ENCODE results near the gene MMP15.

MMP15 gene

DNA sequence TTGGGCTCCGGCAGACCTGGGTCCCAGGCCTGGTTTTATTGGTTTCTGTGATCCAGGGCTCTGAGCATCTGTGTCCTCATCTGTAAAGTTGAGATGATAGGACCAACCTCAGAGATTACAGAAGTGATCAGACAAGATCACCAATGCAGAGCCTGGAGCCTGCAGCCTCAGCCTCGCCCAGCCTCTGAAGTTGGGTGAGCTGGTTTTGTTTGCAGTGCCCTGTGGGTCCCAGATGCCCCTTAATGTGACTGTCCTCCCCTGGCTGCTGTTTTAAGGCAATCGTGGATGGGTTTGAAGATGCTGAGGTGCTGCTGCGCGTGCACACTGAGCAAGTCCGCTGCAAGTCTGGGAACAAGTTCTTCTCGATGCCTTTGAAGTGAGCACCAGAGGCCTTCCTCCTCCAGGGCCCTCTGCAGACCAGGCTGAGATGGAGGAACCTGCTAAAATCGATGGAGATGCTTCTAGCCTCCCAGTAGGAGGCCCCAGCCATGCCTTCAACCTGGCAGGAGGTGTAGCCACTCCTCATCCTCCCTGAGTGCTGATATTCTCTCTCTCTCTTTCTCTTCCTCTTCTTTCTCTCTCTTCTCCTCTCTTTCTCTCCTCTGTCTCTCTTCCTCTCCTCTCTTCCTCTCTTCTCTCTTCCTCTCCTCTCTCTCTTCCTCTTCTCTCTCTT is 5.6 kb upstream of the MMP15 start:
- no peak for DNase-seq (ENCODE audit: low read depth)

DNA sequence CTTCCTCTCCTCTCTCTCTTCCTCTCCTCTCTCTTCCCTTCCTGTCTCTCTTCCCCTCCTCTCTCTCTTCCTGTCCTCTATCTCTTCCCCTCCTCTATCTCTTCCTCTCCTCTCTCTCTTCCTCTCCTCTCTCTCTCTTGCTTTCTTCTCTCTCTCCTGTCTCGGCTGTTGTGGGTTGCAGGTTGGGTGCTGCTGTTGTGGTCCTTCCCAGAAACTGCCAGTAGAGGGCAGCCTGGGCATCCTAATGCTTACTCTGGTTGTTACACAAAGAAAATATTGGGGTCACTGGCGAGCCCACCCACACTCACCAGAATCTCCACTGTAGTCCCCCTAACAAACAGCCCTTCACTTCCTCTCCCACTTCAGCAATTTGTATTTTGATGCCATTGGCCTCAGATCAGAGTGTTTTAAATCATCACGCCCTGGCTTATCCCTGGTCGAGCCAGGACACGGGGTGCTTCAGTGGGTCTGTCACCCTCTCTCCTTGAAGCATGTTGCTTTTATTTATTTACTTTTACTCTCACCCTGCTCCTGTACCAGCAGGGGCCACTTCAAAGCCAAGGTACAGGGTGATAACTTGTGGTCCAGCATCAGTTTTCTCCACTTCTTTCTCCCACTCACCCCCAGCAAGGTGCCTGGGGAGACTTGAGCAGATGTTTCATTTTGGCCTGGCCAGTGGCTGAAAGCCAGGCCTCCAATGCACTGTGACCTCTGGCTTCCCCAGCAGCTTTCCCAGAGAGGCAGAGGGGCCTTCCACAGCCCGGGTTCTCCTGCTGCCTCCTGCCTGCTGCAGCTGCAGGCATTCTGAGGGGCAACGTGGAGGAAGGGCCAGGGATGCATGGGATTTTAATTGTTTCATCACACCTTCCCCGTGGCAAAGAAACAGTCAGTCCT is 4.7 kb upstream of the MMP15 start:
- no peak for DNase-seq (ENCODE audit: low read depth)

DNA sequence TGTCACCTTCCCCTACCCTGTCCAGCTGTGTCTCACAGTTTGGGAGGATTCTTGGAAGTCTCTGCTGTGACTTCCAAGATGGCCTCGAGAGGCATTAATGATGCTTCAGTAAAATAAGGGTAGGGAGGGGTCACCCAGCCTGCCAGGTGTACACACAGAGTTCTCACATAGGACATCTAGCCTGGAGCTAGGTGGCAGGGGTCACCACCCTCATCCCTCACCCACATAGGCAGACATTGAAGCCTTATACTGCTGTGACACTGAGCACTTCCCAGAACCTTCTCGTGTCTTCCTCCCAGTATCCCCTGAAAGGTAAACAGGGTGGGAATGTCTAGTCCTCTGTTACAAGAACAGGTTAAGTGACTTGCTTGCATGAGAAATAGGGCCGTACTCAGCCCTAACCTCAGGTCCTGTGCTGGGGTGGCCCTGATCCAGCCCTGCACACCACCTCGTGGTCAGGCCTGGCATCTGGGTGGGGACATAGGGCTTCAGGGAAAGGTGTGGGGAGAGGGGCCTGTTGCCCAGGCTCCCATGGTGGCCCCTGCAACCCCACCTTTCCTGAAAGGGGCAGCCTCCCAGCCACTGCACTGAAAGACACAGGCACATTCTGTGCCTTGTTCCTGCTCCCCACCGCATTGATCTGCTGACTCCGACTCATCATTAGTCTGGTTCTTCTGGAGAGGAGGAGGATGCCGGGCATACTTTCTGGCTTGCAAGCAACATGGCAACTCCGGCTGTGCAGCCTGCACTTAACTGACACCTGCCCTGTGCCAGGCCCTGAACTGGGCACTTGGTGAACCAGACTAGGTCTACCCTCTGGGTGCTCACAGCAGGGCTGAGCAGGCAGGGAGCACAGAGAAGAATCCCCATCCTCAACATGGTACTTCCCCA is 3.6 kb upstream of the MMP15 start:
- no peak for DNase-seq (ENCODE audit: low read depth)

DNA sequence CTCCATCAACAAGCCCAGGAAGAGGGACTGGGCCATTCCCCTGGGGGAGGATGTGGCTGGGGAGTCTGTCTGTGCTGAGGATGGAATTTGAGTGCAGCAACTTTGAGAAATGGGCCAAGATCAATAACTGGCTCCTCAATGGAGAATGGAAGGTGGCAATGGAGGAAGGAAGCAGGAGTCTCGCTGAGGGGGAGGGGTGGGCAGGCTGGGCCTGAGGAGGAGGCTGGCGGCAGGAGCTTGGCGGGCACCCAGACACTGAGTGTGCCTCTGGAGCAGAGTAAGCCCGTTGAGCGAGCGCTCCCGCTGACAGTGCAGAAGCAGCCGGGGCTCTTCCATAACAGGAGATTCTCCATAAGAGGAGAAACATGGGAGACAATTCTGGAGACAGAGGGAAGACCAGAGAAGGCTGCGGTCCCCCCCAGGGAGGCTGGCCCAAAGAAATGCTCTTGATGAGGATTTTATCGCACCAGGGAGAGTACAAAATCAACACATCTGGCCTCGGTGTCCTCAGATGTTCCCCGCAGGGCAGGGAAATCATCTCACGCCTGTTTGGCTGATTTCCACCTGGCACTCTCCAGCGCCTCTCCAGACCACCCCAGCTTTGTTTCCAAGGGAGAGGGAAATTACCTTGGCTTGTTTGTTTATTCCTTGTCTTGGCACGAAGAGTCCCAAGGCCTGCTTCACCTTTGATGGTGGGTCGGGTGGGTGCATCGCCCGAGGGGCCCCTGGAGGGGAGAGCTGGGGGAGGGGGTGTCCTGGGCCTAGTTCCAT is 2.8 kb upstream of the MMP15 start:
- DNase-seq (ENCODE audit: low read depth) = no peak

DNA sequence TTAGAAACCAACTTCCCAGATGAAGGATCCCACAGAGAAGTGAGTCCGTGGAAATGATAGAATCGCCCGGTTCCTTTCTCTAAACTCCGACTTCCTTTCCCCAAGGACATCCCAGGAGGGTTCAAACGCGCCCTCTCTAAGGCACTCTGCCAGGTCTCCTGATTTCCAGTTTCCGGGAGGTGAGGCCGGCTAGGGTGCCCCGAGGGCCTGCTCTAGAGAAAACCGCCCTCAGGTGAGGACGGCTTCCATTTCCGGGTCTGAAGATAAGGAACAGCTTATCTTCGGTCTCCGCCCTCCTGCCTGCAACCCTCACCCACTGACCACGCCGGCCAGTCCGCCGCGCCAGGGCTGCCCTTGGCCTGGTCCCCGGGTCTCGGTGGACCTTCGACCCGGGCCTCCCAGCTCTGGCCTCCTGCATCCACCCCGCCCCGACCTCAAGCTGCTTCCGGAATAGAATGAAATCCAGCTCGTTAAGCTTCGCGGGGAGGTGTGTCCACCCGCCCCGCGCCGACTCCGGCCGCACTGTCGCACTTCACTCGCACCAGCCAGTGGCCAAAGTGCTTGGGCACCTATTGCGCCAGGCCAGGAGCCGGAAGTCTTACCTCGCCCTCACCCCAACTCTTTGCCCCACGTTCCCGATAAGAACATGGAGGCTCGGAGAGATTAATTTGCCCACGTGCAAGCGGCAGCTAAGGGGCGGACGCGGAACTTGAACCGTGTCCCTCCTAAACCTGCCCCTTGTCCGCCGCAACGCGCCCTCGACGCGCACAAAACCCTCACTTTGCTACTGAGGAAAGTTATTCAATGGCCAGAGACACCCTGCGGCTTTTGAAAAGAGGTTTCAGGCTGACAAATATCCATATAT is 836 bp upstream of the MMP15 start:
- DNase-seq (ENCODE audit: low read depth) = no peak

DNA sequence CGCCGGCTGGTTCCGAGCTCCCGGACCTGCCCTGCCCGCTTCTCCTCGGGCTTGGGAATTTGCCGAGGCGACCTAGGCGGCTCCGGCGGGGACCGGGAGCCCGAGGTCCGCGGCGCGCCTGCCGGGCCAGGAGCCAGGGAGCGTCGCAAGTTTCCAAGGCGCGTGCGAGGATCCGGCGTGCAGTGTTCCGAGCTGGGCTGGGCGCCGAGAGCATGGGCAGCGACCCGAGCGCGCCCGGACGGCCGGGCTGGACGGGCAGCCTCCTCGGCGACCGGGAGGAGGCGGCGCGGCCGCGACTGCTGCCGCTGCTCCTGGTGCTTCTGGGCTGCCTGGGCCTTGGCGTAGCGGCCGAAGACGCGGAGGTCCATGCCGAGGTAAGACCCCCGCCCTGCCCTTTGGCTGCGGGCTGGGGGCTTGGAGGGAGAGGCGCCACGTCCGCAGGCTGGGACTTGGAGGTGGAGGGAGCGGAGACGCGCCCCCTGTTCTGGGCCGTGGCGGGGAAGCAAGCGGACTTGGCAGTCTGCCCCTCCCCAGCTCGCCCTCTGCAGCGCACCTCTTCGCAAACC is 668 bp downstream of the MMP15 start:
- peak; percentile 15 for DNase-seq (ENCODE audit: low read depth)

DNA sequence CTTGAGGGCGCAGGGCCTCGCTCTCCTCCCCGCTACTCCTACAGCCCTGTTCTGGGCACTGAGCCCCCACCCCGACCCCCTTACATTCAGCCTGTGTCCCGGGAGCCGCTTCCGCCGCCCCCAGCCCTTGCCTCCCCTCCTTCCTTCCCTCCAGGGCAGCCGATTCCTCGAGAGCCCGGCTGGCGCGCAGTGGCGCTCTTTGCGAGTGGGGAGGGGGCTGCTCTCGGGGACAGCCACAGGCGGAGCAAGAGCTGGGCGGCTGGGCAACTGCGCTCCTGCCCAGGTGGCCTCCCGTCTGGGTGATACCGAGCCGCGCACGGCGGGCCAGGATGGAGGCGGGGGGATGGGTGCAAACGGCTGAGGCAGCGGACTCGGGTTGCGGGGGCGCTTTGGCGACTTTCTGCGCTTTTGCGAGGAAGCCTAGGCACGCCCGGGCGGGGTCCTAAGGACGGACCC is 1.2 kb downstream of the MMP15 start:
- no peak for DNase-seq (ENCODE audit: low read depth)

DNA sequence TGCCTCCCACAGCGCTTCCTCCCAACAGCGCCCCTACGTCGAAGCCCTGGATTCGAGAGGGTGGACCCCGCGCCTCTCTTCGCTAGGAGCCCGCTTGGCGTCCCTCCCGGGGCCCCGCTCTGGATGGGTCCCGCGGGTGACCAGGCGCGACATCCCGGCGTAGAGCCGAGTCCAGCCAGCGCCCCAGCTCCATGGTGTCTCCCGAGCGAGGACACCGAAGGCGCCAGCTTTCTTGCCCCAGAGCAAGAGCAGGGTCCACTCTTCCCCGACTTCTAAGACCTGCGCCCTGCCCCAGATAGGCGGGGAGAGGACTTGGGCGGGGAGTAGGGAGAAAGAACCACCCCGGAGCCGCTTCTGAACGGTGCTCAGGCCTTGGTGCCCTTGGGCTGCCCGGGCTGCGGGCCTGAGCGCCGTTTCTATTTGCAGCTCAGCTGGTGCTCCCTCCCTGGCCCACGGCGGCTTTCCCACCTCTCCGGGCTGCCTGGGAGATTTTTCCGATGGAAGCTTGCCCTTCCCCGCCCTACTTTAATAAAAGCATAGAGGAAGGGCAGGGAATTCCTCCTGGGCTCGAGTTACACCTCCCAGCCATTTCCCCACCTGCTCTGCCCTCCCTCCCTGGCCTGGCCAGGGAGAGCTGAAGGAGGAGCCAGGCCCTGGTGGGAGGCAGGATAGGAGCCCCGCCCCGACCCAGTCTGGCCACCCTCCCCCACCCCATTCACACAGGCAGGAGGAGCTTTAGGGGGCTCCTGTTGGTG is 1.8 kb downstream of the MMP15 start:
- no peak for DNase-seq (ENCODE audit: low read depth)

DNA sequence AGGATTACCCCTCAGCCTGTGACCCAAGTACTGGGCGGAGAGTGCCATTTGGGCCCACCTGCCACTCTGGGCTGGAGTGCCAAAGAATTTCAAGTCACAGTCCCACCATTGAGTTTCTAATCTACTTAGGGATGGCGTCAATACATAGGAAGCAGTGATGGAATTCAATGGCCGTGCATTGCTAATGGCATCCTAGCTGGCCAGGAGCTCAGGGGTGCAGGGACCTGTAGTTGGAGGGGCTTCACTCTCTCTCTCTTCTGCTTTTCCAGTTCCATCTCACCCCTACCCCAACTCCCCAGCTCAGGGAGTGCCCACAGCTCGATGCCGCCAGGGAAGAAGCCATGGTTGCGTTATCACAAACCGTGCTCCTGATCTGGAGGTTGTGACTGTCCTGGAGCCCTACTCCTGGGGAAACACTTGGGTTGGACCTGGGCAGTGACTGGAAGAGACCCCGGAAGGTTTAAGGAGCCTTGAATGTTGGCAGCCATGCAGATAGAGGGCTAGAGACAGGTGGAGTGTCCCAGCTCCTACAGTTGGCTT is 2.4 kb downstream of the MMP15 start:
- DNase-seq (ENCODE audit: low read depth) = no peak

DNA sequence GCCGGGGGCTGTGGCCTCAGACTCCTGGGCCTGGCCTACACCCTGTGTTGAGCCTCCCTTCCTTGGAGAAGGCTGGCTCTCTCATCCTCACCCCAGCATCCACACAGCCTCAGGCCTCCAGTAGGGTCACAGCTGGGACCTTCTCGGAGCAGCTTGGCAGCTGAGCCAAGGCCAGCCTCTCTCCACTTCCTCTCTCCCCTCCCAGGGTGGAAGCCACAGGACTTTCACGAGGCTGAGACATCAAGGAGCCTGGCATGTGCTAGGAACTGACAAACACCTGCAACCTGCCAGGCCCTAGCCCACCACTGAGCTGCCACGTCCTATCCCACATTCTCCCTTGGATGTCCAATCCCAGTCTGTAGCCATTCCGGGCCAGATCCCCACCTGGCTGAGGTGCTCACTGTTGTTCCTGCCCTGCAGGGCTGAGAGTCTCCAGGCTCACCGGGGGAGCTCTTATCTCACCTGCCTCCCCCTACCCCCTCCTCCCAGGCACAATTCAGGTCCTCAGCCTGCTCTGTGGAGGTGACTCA is 3.1 kb downstream of the MMP15 start:
- no peak for DNase-seq (ENCODE audit: low read depth)

DNA sequence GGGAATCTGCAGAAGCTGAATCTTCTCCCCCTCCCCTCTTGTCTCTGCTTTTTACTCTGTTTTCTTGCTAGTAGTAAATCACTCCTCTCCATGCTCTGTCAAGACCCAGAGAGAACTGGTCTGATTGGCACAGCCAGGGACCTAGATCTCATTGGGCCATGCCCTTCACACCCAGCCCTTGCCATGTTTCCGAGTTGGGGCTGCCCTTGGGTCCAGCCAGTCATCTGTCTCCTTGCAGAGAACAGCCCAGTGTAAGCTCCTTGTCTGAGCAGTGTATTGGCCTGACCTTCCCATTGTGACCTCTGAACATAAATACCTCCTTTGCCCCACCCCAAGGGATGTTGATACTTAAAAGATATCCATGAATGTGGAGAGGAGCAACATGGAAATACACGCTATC is 3.9 kb downstream of the MMP15 start:
- DNase-seq (ENCODE audit: low read depth) = no peak

DNA sequence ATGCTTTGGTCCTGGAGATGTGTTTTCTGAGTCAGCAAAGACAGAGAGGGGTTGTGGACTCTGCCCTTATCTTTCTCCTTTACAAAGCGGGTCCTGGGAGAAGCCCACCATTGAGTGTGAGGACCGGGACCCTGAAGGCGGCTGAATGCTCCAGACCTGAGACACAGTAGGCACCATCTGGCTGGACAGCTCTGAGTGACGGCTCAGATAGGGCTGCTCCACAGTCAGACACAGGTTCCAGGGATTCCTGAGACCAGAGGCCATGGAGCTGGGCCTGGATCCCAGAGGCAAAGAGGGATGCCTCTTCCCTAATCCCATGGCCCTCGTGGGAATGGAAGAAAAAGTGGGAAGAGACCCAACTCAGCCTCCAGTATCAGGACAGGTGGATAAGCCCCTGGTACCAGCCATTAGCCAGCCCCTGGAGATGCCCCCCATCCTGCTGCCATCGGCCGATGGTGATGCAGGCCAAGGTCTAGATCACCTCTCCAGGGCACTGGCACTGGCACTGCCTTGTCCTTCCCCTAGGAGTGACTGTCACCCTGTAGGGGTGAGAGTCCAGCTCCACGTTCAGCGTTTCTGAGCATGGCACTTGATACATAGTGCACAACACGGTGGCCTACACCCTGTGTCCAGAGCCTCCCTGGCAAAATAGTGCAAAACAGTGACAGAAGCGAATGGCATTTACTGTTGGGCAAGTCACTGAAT is 4.7 kb downstream of the MMP15 start:
- no peak for DNase-seq (ENCODE audit: low read depth)

DNA sequence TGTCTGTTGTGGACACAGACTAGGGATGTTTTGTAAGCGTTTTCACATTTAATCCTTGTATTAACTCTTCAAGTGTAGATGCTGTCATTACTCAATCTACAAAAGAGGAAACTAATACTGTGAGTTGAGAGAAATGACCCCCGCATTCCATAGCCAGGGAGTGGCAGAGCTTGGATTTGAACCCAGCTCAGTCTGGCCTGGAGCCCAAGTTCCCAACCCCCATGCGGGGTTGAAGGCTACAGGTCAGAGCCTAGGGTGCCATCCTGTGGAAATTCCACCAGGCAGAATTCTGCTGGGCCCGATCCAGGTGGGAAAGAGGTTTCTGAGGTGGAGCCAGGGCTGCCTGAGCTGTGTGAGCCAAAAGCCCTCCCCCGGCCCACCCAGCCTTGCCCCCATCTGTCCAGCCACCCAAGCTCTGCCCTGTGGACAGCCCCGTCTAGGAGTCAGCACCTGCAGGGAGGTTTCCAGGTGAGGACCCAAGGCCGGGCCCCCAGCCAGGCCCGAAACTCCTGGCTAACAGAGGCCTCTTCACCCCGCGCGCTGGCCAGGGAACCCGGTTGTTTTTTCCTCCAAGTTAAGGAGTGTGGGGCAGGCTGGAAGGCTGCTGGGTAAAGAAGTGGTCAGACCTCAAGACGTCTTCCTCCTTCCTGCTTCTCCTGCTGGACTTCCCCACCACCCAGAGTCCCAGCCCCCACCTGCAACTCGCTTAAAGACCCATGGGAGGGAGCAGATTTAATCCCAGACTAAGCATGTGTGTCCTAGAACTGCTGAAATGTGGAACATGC is 5.7 kb downstream of the MMP15 start:
- no peak for DNase-seq (ENCODE audit: low read depth)

DNA sequence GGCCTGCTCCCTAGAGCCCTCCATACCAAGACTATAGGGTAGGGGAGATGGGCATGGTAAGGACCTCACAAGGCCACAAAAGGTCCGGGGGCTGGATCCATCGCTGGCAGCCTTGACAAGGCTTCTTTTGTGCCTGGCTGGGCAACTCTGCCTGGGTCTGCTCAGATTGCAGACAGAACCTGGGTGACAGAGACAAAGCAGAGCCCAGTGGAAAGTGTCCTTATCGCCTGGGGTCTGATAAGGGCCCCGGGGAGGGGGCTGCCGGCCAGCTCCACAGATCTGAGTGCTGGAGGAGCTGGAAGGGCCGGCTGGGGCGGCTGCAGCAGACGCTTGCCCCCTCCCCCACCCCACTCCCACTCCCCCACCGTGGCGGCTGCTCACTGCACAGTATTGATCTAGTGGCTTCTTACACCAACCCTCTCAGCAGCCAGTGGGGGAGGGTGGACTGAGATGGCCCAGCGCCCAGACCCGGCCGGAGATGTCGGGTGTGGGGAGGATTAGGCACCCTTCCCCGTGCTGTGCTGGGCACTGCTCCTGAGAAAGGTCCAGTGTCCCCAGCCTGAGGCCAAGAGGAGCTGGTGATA is 7.2 kb downstream of the MMP15 start:
- no peak for DNase-seq (ENCODE audit: low read depth)

DNA sequence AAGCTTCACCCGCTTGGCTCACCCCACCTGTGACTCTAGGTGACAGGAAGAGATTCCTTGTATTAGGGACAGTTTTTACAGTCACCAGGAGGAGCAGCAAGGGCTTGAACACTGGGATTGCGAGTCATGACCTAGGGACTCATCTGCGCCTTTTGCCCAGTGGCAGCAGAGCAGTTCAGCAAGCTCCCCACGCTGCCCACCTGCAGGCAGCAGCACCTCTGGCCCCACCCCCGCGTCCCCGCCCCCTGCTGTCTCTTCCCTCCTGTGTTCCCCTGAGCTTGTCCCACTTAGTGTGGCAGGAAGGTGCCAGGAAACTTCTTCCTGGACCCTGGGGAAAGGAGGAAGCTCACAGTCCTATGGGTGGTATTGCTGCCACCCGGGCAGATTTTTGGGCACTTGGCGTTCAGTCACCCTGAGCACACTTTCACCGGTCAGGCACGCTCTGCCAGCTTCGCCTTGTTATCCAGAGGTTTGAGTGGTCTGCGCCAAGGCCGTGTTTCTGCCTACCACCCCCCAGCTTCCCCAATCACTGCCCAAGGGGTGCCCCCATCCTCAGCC is 8.7 kb downstream of the MMP15 start:
- DNase-seq (ENCODE audit: low read depth) = no peak

DNA sequence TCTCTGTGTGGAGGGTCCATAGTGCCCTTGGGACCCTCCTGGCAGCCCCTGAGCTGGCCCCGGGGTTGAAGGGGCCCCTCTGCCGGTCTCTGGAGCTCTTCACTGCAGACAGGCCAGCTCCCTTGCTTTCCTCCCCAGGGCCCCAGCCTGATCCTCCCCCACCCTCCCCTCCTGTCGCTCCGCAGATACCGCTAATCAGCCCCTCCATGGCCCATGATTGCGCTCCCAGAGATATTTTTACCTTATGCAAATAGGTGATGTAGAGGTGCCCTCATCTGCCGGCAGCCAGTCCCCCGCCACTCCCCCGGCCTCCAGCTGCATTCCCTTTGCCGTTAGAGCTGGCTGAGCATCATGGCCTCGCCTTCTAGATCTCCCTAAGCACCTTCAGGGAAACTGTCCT is 9.2 kb downstream of the MMP15 start:
- DNase-seq (ENCODE audit: low read depth) = no peak

Measured in GM04504 (cell line).